Uterus (tissue), 2 donors: ENCODE data around the gene TREM1.

Experiments
- CTCF ChIP-seq, 4 experiments: fragments of 200-600 bp in 2 of 4; fragments of 450-650 bp in 2 of 4; sonication (generic) in 2 of 4; IDR thresholded peaks; one replicate each; pipeline ENCODE4 v1.5.1; 2016 to 2019; ENCODE audit warnings: antibody characterized with exemption in 4 of 4, mild to moderate bottlenecking in 2 of 4, moderate library complexity in 1 of 4
- POLR2A ChIP-seq, 2 donors: fragments of 450-650 bp; IDR thresholded peaks; one replicate each; pipeline ENCODE4 v1.6.1; 2016; ENCODE audit warnings: antibody characterized with exemption in 2 of 2, mild to moderate bottlenecking in 1 of 2, moderate library complexity in 1 of 2

- TF ChIP-seq CTCF (IDR thresholded peaks at IDR 0.05), result no peak
- no peak for TF ChIP-seq POLR2A (IDR thresholded peaks at IDR 0.05)
Measured at GRCh38 chr6:41280381-41281057, 6.0 kb downstream of the TREM1 start.
